OCI-M1 (cell line): ENCODE results near the gene CAND2.
"Not testable (repeated sequence)": the region's sequence is repeated elsewhere in the genome, so short reads cannot be mapped to it uniquely, and the experiment has no call there.

ENCODE experiments used
- DNase-seq: peaks from one replicate; lab custom pipeline; 2025; lab: John Stamatoyannopoulos, UW

The CAND2 gene

GRCh38 chr3:12771236-12771635 lies 25.2 kb upstream of the CAND2 start:
- DNase-seq = no peak

DNA sequence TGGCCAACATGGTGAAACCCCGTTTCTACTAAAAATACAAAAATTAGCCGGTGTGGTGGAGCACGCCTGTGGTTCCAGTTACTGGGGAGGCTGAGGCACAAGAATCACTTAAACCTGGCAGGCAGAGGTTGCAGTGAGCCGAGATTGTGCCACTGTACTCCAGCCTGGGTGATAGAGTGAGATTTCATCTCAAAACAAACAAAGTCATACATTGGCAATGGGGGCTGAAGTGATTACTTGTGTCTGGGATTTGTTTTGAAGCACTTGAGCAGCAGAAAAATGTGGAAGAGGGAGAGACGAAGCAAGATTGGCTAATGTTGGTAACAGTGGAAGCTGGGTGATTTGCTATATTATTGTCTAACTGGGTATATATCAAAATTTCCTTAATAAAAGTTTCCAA lies 24.0 kb upstream of the CAND2 start:
- no peak for DNase-seq

DNA sequence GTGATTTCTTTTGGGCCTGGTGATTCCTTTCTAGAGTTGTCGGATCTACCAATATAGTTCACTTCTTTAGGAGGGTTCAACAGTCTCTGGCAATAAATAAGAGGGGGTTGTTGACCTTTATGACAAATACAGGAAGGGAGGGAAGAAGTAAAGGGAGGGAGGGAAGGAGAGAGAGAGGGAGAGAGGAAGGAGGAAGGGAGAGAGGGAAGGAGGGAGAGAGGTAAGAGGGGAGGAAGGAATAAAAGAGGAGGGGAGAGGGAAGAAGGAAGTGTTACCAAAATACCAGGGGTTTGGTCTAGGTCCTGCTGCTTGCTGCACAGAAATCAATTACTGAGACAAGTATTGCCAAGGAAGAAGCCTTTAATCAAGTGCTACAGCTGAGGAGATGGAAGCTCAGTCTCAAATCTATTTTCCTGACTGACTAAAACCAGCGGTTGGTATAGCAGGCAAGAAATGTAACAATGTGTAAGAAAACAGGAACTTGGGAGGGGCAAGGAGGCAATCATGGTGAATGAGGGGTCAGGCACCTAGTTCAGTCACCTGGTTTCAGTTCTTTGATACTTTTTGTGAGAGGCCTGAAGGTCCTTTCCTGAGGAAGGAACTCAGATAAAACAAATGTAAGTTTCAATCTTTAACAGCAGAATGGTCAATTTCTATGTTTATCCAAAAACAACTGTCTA lies 23.3 kb upstream of the CAND2 start:
- peak; percentile 11 for DNase-seq

GRCh38 chr3:12773710-12774086 lies 22.8 kb upstream of the CAND2 start:
- DNase-seq = no peak

GRCh38 chr3:12774619-12775018 lies 21.9 kb upstream of the CAND2 start:
- DNase-seq = no peak

DNA sequence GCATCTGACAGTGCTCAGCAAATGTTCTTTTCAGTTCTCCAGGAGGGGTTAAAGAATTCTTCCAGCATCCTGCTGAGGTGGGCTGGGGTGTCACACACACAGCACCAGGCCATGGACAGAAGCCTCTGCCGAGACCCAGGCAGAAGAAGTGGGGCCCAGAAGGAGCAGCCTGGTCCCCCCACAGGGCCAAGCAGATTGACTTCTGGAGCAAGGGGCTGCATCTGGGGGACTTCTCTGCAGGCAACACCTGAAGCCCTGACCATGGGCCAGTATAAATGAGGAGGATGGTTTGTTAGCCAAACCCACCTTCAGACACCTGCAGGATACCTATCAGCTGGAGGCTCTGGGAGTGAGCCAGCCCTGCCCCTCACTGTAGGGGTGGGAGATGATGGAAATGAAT lies 21.3 kb upstream of the CAND2 start:
- no peak for DNase-seq

GRCh38 chr3:12775970-12776369 lies 20.5 kb upstream of the CAND2 start:
- DNase-seq = not testable (repeated sequence)

GRCh38 chr3:12777171-12777570 lies 19.3 kb upstream of the CAND2 start:
- DNase-seq = peak; percentile 29

DNA sequence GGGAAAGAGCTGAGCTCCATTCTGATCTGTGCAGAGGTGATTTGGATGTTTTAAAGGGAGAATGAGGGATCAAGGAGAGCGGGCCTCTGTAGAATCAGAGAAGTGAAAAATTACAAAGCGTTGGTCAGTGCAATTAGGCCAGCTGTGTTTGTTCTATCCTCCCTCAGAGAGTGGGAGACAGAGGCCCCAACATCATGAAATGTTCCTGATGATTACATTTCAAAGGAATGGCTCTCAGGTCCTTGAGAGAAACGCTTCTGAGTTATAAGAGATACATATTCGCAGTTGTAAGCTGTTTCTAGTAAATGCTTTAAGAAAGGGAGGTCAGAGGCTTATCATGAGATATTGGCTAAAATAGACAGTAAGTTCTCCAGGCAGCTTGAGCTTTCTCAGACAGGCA lies 15.7 kb upstream of the CAND2 start:
- no peak for DNase-seq

DNA sequence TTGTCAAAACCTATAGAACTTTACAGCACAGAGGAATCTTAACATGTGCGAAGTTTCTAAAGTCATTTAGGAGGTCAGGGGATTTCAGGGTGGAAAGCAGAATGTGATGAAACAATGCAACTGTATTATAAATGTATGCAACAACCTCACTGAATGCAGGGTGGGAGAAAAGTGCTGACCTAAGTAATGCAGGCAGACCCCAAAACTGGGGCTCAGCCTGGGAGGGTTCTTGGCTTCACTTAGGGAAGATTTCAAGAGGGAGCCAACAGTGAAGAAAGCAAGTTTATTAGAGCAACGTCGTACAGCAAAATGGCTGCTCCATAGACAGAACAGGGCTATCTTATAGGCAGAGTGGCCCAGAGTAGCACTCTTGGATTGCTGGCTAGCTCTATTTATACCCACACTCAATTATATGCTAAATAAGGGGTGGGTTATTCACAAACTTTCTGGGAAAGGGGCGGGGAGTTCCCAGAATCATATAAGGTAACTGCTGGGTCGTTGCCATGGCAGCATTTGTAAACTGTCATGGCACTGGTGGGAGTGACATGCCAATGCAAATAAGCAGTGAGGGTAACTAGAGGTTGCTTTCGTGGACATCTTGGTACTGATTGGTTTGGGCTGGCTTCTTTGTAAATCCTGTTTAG lies 14.2 kb upstream of the CAND2 start:
- peak; percentile 70 for DNase-seq

- no peak for DNase-seq
Observed at GRCh38 chr3:12785096-12785495, 11.4 kb upstream of the CAND2 start.

DNA sequence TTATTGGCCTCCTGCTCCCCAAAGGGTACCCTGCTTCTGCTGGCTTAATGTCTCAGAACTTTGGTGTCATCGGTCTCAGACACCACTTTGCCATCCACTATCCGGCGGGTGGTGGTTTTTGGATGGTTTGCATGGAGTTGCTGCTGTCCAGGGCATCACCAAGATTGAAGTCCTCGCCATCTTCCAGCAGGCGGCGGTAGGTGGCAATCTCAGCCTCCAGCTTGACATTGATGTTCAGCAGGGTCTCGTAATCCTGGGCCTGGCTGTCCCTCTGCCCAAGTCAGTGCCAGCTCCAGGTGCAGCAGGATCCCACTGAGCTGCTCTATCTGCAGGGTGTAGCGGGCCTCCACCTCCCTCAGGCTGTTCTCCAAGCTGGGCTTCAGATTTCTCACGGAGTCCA lies 9.1 kb upstream of the CAND2 start:
- peak; percentile 54 for DNase-seq

- DNase-seq = not testable (repeated sequence)
Observed at GRCh38 chr3:12787967-12788690, 8.4 kb upstream of the CAND2 start.

GRCh38 chr3:12791430-12791829 lies 5.0 kb upstream of the CAND2 start:
- no peak for DNase-seq

DNA sequence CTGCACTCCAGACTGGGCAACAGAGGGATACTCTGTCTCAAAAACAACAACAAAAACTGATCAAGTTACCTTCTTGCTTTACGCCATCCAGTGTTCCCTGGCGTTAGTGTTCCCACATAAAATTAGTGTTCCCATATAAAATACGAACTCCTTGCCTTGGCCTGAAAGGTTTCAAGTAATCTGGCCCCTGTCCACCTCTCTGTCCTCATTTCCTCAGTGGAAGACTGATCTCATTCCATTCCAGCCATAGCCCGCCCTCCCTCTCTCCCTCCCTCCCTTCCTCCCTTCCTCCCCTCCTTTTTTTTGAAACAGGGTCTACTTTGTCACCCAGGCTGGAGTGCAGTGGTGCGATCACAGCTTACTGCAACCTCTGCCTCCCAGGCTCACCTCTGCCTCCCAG lies 2.8 kb upstream of the CAND2 start:
- DNase-seq = no peak

GRCh38 chr3:12797124-12797891 lies 828 bp downstream of the CAND2 start:
- DNase-seq = no peak

DNA sequence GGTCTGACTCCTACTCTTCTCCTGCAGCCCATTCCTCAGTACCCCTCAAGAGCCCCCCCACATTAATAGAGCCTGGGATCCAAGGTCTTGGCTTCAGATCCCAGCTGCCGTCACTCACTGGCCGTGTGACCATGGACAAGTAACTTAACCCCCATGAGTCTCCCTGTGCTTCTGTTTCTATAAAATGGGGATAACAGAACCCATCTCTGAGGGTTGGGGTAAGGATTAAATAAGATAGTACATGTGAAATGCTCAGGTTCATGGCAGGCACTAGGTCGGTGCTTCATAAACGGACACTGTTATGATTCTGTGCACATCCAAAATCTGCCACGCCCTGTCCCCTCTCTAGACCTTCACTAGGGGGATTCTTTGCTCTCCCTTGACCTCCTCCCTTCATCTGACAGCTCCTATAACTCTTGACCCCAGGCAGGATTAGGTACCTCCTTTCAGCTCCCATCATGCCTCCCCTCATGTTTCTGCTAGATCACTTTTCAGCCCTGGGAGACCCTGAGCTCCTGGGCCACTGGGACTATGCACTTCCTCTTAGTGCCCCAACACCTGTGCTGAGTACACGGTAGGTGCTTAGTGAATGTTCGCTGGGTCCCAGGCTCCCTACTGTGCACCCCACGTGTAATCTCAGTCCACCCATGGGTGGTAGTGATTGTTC lies 1.5 kb downstream of the CAND2 start:
- DNase-seq = no peak

GRCh38 chr3:12798559-12799179 lies 2.2 kb downstream of the CAND2 start:
- DNase-seq = no peak

DNA sequence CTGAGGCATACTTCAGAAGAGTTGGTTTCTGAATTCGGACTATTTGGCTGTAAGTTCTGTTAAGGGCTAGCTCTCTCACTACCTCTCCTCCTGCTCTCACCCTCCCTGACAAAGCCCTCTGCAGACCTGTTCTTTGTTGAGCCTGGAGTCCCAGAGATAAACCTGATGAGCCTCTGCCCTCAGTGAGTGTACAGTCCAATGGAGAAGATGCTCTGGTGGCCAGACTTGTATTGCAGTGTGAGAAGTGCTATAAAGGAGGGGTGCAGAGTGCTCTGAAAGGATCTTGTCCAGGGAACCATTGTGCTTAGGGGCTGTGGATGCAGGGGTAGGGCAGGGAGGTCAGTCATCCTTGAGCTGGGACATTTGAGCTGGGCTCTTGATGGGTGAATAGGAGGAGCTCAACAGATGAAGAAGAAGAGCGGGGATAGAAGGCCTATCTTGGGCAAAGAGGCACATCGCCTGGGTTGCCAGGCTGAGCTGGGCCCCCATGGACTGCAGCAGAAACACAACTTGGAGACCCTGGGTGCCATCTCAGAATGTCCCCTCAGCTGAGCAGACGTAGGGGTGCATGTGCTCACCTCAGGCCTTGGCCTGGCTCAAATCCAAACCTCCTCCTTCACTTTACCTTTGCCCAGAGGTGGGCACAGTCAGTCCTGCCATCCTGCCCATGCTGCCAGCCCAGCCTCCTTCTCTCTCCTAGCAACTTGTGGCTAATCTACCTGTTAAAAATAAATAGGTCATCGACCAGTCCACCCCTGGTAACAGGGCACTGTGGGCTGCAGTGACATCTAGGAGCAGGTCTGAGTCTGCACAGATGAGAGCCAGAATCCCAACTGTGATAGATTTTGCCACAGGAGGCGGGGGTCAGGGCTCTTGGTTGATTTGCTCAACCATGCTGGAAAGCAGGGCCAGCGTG lies 3.3 kb downstream of the CAND2 start:
- no peak for DNase-seq

DNA sequence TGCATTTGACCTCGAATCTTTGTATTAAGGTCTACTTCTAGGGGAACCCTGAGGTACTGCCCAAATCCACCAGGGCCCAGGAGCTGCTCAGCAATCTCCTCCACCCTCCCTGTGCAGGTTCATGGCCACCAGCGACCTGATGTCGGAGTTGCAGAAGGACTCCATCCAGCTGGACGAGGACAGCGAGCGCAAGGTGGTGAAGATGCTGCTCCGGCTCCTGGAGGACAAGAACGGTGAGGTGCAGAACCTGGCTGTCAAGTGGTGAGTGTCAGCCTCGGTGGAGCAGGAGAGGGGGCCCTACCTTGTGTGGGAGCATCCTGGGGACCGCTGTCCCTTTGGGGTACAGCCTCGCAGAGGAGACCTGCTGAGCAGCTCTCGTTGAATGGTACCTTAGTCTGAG lies 6.9 kb downstream of the CAND2 start:
- no peak for DNase-seq

GRCh38 chr3:12807066-12807465 lies 10.6 kb downstream of the CAND2 start:
- no peak for DNase-seq
